ENCODE results near the gene ZNRD2.

ZNRD2 gene

DNA sequence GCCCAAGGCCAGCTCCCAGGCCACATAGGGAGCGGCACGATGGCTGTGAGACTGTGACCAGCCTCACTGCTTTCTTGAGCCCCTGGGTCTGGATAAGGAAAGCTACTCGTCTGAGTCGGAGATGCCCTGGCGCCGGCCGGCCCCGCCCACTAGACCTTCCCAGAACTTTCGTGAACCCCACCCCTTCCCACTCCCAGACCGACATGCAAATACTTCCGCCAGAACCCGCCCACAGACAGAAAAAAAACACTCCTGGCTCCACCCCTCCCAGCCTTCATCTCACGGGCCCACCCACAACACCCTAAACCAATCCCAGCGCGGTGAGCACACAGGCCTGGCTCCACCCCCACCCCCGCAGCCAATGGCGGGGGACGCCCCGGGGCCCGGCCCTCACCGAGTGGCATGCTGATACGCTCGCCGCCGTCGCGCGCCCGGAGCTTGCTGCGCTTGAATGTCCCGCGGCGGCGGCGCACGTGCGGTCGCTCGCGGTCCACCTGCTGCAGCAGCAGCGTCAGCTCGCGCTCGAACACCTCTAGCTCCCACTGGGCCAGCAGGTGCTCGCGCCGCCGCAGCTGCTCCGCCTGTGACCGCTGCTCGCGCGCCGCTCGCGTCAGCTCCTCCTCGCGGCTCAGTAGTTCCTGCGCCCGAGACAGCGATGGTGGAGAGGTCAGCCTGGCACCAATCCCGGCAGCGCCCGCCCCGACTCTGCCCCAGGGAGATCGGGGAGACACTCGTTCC, 36.8 kb downstream of the ZNRD2 start:
- no peak overlapping the region for H2AFZ ChIP-seq (ENCODE audit: low read length)
- H3K27me3 ChIP-seq (replicated peaks; ENCODE audit: insufficient read depth, low read length), result no peaks in the 10 kb centered on the region
- H3K9me3 ChIP-seq (replicated peaks; ENCODE audit: insufficient read depth, low read length), result no peaks in the 10 kb centered on the region
- H3K4me2 ChIP-seq (ENCODE audit: low read depth, low read length), result no peak overlapping the region
- no peak overlapping the region for H3K4me3 ChIP-seq (ENCODE audit: low read length)
- H3K27ac ChIP-seq (ENCODE audit: low read length), result no peak overlapping the region
- no peaks in the 10 kb centered on the region for H3F3A ChIP-seq (ENCODE audit: insufficient read depth, low read length)
- no peaks in the 10 kb centered on the region for H3K36me3 ChIP-seq (replicated peaks; ENCODE audit: insufficient read depth, low read length)
- H4K20me1 ChIP-seq (ENCODE audit: insufficient read depth, low read length), result no peaks in the 10 kb centered on the region
- no peak overlapping the region for H3K9ac ChIP-seq (ENCODE audit: low read length)
- TF ChIP-seq, protein P1, sequence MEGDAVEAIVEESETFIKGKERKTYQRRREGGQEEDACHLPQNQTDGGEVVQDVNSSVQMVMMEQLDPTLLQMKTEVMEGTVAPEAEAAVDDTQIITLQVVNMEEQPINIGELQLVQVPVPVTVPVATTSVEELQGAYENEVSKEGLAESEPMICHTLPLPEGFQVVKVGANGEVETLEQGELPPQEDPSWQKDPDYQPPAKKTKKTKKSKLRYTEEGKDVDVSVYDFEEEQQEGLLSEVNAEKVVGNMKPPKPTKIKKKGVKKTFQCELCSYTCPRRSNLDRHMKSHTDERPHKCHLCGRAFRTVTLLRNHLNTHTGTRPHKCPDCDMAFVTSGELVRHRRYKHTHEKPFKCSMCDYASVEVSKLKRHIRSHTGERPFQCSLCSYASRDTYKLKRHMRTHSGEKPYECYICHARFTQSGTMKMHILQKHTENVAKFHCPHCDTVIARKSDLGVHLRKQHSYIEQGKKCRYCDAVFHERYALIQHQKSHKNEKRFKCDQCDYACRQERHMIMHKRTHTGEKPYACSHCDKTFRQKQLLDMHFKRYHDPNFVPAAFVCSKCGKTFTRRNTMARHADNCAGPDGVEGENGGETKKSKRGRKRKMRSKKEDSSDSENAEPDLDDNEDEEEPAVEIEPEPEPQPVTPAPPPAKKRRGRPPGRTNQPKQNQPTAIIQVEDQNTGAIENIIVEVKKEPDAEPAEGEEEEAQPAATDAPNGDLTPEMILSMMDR (IDR thresholded peaks at IDR 0.05; ENCODE audit: low read length), result no peak
- TF ChIP-seq EZH2phosphoT487 (IDR thresholded peaks at IDR 0.05; ENCODE audit: low read length) (no peak), EZH2 (optimal IDR thresholded peaks at IDR 0.05; ENCODE audit: low read depth, low read length) (no peak)
- peaks cover 30% of the 10 kb centered on the region for H3K79me2 ChIP-seq (ENCODE audit: low read length)
- no peaks in the 10 kb centered on the region for H3K4me1 ChIP-seq (ENCODE audit: low read length)
- H3K9me2 ChIP-seq (replicated peaks; ENCODE audit: insufficient read depth, low read length), result no peaks in the 10 kb centered on the region
- no peak for DNase-seq

- H3F3A ChIP-seq (ENCODE audit: insufficient read depth, low read length), result no peaks in the 10 kb centered on the region
- TF ChIP-seq, protein P1 (IDR thresholded peaks at IDR 0.05; ENCODE audit: low read length), result no peak
- TF ChIP-seq EZH2 (optimal IDR thresholded peaks at IDR 0.05; ENCODE audit: low read depth, low read length), result no peak
- no peak for TF ChIP-seq EZH2phosphoT487 (IDR thresholded peaks at IDR 0.05; ENCODE audit: low read length)
- no peak overlapping the region for H3K4me2 ChIP-seq (ENCODE audit: low read depth, low read length)
- no peak overlapping the region for H3K9ac ChIP-seq (ENCODE audit: low read length)
- H3K36me3 ChIP-seq (replicated peaks; ENCODE audit: insufficient read depth, low read length), result no peaks in the 10 kb centered on the region
- H3K27me3 ChIP-seq (replicated peaks; ENCODE audit: insufficient read depth, low read length), result no peaks in the 10 kb centered on the region
- no peak overlapping the region for H2AFZ ChIP-seq (ENCODE audit: low read length)
- peaks cover 38% of the 10 kb centered on the region for H3K79me2 ChIP-seq (ENCODE audit: low read length)
- no peaks in the 10 kb centered on the region for H4K20me1 ChIP-seq (ENCODE audit: insufficient read depth, low read length)
- H3K9me2 ChIP-seq (replicated peaks; ENCODE audit: insufficient read depth, low read length), result no peaks in the 10 kb centered on the region
- peaks cover under 1% of the 10 kb centered on the region; the same call in 1 of the 2 replicates for H3K4me1 ChIP-seq (ENCODE audit: low read length)
- no peak for DNase-seq
- no peaks in the 10 kb centered on the region for H3K9me3 ChIP-seq (replicated peaks; ENCODE audit: insufficient read depth, low read length)
- no peak overlapping the region for H3K4me3 ChIP-seq (ENCODE audit: low read length)
- no peak overlapping the region for H3K27ac ChIP-seq (ENCODE audit: low read length)
Observed at GRCh38 chr11:65607614-65608426, 37.5 kb downstream of the ZNRD2 start.

GRCh38 chr11:65609229-65609628, 39.0 kb downstream of the ZNRD2 start:
- no peak for DNase-seq
- Histone ChIP-seq H3K4me3 (ENCODE audit: low read length) (no peak overlapping the region), H3K27me3 (replicated peaks; ENCODE audit: insufficient read depth, low read length) (no peaks in the 10 kb centered on the region), H3K9me3 (replicated peaks; ENCODE audit: insufficient read depth, low read length) (no peaks in the 10 kb centered on the region), H3K9ac (ENCODE audit: low read length) (no peak overlapping the region), H3K36me3 (replicated peaks; ENCODE audit: insufficient read depth, low read length) (no peaks in the 10 kb centered on the region), H3K4me1 (ENCODE audit: low read length) (peaks cover 6% of the 10 kb centered on the region; the same call in 1 of the 2 replicates), H3K27ac (ENCODE audit: low read length) (no peak overlapping the region), H3F3A (ENCODE audit: insufficient read depth, low read length) (0 out of 2 replicates have a peak, but pooled peaks cover 1% of the 10 kb centered on the region), H3K79me2 (ENCODE audit: low read length) (peaks cover 52% of the 10 kb centered on the region), H4K20me1 (ENCODE audit: insufficient read depth, low read length) (no peaks in the 10 kb centered on the region), H3K4me2 (ENCODE audit: low read depth, low read length) (no peak overlapping the region), H3K9me2 (replicated peaks; ENCODE audit: insufficient read depth, low read length) (no peaks in the 10 kb centered on the region), H2AFZ (ENCODE audit: low read length) (no peak overlapping the region)
- TF ChIP-seq, protein P1 (IDR thresholded peaks at IDR 0.05; ENCODE audit: low read length), result no peak
- TF ChIP-seq EZH2phosphoT487 (IDR thresholded peaks at IDR 0.05; ENCODE audit: low read length), result no peak
- no peak for TF ChIP-seq EZH2 (optimal IDR thresholded peaks at IDR 0.05; ENCODE audit: low read depth, low read length)
